HG03103 (cell line): Measurements from ENCODE around the gene ASIC4.

ENCODE experiments used
- ATAC-seq: cut with Tn5 transposase; IDR thresholded peaks from one replicate; pipeline ENCODE4 v1.9.1; 2021; ENCODE audit warnings: low read depth; ENCODE audit not compliant: unreplicated experiment

ASIC4 gene

GRCh38 chr2:219514196-219514761 is at the start of gene ASIC4:
Gene ASIC4 (plus strand): TSS chr2:219514482. CDS start chr2:219514725, 243 bp downstream.
- no peak for ATAC-seq

DNA sequence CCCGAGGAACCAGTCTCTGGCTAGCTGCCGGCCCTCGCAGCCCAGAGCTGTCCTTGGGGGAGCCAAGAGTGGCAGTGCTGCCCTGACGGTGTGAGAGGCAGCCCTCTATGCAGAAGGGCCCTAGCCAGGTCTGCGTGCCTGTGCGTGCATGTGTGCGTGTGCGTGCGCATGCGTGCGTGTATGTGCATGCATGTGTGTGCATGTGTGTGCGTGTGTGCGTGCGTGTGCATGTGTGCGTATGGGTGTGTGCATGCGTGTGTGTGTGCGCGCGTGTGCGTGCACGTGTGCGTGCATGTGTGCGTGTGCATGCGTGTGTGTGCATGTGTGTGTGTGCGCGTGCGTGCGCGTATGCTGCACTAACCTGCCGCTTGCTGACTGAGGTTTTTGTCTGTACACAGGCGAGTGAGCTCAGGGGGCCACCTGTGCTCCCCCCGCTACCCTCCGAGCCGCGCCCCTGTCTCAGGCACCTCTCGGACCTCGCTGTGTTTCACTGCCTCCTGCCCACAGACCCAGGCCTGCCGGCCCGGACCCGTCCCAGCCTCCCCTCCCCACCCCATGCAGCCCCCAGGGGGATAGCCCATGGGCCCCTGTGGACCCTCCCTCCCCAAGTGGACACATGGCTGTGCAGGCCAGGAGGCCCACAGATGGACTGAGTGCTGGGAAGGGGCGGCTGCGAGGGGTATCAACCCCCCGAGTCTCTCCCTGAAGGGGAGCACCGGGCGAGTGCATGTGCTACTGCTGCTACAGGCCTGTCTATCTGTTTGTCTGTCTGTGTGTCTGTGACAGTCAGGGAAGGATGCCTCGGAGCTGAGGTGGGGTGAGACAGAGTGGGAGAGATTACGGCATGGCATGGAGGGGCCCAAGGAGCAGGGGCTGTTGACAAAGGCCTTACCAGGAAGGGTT is 48.4 kb upstream of the ASIC4 start:
- no peak for ATAC-seq

GRCh38 chr2:219466816-219467735 is 47.2 kb upstream of the ASIC4 start:
- ATAC-seq = no peak

DNA sequence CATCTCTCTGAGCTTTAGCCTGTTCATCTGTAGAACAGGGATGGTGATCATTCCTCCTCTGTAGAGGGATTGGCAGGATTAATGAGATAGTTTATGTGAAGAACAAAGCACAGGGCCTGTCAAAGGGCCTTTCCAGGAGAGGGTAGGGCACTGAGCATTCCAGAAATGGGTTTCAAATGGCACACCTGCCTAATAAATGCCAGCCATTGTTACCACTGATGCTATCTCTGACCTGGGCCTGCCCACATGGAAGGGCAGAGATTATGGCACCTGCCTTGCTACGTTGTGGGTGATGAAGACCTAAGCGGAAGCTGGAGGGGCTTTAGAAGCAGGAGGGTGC is 46.6 kb upstream of the ASIC4 start:
- no peak for ATAC-seq

- no peak for ATAC-seq
Observed at GRCh38 chr2:219468410-219469185, 45.7 kb upstream of the ASIC4 start.

DNA sequence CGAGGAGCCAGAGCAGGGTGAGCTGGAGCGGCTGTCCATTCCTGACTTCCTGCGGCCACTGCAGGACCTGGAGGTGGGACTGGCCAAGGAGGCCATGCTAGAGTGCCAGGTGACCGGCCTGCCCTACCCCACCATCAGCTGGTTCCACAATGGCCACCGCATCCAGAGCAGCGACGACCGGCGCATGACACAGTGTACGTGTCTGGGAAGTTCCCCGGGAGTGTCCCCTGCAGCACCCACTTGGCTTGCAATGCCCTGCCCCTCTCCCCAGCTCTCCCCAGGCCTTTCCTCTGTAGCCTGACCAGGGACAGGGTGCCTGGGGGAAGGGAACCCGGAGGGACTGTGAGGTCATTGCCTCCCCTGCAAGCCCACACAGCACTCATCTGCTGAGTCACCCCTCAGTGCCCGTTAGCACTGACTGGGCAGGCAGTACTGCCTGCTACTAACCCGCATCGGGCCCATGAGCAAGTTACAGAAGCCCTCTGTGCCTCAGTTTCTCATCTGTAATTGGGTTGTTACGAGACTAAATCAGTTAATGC is 45.0 kb upstream of the ASIC4 start:
- no peak for ATAC-seq

GRCh38 chr2:219470429-219470828 is 43.9 kb upstream of the ASIC4 start:
- no peak for ATAC-seq

DNA sequence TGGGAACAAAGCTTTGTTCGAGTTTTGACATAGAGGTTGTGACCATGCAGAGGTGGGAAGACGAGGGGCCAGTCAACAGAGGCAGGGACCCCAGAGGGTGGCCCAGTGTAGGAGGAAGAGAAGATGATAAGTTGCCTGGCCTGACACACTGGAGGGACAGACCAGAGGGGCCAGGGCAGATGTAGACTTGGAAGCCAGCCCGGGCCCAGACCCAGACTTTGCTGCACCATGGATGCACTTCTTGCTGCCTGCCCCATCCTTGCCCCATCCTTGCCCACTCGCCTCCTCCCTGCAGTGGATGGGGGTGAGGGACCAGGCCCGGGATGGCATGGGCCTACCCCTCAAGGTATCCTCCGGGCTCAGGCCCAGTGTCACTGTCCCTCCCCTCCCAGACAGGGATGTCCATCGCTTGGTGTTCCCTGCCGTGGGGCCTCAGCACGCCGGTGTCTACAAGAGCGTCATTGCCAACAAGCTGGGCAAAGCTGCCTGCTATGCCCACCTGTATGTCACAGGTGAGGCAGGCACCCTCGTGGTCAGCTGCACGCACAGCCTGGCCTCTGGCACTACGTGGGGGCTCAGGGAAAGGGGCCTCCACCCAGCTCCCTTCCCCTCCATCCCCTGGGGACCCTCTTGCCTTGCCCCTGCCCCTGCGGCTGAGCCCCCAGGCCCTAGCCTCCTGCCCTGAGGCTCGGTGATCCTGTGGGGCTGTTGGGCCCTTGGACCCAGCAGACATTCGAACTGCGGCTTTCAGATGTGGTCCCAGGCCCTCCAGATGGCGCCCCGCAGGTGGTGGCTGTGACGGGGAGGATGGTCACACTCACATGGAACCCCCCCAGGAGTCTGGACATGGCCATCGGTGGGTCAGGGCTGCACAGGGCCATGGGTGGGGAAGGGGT is 42.6 kb upstream of the ASIC4 start:
- no peak for ATAC-seq

DNA sequence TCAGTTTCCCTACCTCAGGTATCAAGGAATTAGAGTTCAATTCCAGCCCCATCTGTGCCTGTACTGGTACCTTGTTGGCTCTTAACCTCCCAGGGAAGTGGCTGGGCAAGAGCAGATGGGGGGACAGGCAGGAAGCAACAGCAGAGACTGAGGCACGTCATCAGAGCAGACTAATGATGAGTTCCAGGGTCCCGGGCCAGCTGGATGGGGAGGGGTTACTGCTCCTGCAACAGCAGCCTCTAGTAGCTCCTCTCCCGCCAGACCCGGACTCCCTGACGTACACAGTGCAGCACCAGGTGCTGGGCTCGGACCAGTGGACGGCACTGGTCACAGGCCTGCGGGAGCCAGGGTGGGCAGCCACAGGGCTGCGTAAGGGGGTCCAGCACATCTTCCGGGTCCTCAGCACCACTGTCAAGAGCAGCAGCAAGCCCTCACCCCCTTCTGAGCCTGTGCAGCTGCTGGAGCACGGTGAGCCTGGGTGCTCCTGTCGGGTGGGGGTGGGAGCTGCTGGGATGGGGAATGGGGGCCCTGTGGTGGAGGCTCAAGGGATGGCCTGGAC is 41.6 kb upstream of the ASIC4 start:
- ATAC-seq = no peak

DNA sequence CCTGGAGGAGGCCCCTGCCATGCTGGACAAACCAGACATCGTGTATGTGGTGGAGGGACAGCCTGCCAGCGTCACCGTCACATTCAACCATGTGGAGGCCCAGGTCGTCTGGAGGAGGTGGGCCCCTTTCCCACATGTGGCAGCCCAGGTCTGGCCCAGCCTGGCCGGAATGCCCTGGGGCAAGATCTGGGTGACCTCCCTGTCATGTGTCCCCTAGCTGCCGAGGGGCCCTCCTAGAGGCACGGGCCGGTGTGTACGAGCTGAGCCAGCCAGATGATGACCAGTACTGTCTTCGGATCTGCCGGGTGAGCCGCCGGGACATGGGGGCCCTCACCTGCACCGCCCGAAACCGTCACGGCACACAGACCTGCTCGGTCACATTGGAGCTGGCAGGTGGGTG is 40.8 kb upstream of the ASIC4 start:
- ATAC-seq = no peak

GRCh38 chr2:219474285-219475060 is 39.8 kb upstream of the ASIC4 start:
- ATAC-seq = no peak

DNA sequence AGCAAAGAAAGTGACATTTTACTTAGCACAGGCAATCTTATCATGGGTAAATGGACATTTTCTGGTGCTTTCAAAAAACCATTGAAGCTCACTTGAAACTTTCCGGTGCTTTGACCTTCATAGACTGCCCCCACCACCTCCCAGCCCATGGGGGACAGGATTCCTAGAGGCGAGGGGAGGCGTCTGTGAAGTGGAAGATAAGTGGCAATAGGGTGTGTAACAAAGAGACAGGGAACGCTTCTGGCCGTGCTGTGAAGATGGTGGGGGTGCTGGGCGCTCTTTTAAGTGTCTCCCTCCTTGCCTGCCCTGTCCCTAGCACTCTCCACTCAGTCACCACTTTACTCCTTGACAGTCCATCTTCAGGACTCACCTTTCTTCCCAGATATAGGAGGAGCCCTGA is 39.0 kb upstream of the ASIC4 start:
- ATAC-seq = no peak

- peak; percentile 62 for ATAC-seq
Observed at GRCh38 chr2:219475697-219476651, 38.3 kb upstream of the ASIC4 start.

DNA sequence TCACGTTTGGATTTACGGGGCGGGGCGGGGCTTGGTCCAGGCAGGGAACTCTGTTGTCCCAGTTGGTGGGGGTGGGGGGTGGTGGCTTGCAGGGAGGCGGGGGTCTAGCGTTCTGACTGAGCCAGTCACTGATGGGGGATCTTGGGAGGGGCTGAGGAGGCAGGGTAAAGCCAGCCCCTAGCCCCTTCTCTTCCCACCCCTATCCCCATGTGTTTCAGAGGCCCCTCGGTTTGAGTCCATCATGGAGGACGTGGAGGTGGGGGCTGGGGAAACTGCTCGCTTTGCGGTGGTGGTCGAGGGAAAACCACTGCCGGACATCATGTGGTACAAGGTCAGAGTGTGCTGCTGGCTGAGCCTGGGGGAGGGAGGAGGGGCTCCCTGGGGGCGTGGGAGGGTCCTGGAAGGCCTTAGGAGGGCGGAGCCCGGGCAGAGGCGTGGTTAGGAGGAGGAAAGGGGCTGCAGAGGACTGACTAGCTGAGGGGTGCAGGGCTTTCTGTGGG is 37.6 kb upstream of the ASIC4 start:
- ATAC-seq = no peak

DNA sequence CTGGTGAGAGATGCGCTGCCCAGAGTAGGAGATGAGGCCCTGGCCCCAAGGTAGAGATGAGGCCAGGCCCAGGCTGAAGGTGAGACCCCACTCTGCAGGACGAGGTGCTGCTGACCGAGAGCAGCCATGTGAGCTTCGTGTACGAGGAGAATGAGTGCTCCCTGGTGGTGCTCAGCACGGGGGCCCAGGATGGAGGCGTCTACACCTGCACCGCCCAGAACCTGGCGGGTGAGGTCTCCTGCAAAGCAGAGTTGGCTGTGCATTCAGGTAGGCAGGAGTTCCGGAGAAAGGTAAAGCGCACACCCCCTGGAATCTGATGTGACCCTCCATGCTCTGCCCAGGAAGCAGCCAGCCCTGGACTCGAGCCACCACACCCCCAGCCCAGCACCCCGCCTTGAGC is 37.1 kb upstream of the ASIC4 start:
- no peak for ATAC-seq

DNA sequence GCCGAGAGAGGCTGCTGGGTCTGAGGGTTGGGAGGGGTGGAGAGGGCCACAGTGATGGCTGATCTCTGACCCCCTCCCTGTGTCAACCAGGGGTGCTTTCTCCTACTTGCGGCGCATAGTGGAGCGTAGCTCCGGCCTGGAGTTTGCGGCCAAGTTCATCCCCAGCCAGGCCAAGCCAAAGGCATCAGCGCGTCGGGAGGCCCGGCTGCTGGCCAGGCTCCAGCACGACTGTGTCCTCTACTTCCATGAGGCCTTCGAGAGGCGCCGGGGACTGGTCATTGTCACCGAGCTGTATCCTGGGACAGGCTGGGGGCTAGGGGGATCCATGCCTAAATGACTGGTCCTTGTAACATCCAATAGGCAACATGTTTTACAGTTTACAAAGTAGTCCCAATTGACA is 36.5 kb upstream of the ASIC4 start:
- ATAC-seq = no peak

DNA sequence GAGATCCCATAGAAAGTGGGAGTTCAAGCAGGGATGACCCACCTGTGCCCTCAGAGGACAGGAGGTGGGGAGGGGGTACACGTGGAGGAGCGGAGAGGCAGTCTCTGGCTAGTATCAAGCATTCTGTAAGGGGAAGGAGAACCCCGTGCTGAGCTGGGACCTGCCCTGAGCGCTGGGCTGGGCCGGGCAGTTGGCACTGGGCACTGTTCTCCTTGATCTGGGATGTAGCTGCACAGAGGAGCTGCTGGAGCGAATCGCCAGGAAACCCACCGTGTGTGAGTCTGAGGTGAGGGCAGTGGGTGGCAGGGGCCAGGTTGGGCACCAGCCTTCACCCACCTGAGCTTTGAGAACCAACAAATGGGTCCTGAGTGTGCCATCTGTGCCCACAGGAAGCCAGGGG is 35.4 kb upstream of the ASIC4 start:
- ATAC-seq = no peak
